SH-SY5Y (cell line): ENCODE measurements around the gene ABI2.

Experiments
- GATA2 ChIP-seq: IDR thresholded peaks from 2 replicates; pipeline ENCODE4 v1.6.1; 2011; ENCODE audit warnings: mild to moderate bottlenecking, low read depth, low read length
- GATA3 ChIP-seq: IDR thresholded peaks from 2 replicates; pipeline ENCODE4 v1.6.1; 2011; ENCODE audit warnings: low read depth, mild to moderate bottlenecking, low read length, moderate library complexity

DNA sequence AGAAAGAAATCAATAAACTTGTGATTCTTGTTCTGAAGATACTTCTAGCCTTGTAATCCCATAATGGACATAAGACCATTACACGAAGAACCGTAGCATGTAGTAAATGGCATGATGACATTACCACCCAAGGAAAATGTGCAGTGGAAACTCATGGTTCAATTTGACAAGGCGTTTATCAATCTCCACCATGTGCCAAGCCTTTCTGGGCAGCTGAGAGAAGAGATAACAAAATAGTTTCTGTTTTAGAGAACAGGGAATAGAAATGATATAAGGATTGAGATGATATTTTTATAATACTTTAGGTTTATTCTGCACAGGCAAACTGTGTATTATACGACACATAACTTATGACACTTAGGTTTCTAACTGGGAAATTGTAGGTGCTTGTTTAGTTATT lies 19.2 kb downstream of the ABI2 start:
- TF ChIP-seq GATA2 (no peak), GATA3 (no peak)
